GM12865 (cell line): Measurements from ENCODE around the gene ERAS.

ENCODE experiments used
- DNase-seq: peaks from one replicate; pipeline ENCODE4 v3.0.0; 2010; ENCODE audit warnings: low read depth
- H3K4me3 ChIP-seq: 2 replicates; pipeline ENCODE4 v1.5.1; 2011; ENCODE audit warnings: mild to moderate bottlenecking, low read depth, low read length, control low read depth
- CTCF ChIP-seq: IDR thresholded peaks from 2 replicates; pipeline ENCODE4 v1.5.1; 2011; ENCODE audit warnings: low read length, control low read depth, low read depth, inconsistent platforms; ENCODE audit not compliant: insufficient read depth; ENCODE audit errors: missing control alignments

ERAS gene

GRCh38 chrX:48789366-48790220 is 36.7 kb upstream of the ERAS start:
- TF ChIP-seq CTCF, result no peak
- no peak for DNase-seq
- no peak overlapping the region for H3K4me3 ChIP-seq

- no peak for TF ChIP-seq CTCF
- DNase-seq, result no peak
- H3K4me3 ChIP-seq, result no peak overlapping the region
Measured at GRCh38 chrX:48790477-48790876, 35.8 kb upstream of the ERAS start.

GRCh38 chrX:48791063-48791820 is 35.1 kb upstream of the ERAS start:
- no peak overlapping the region for H3K4me3 ChIP-seq
- DNase-seq, result no peak
- no peak for TF ChIP-seq CTCF

GRCh38 chrX:48792219-48792618 is 34.1 kb upstream of the ERAS start:
- no peak overlapping the region for H3K4me3 ChIP-seq
- DNase-seq, result no peak
- no peak for TF ChIP-seq CTCF

DNA sequence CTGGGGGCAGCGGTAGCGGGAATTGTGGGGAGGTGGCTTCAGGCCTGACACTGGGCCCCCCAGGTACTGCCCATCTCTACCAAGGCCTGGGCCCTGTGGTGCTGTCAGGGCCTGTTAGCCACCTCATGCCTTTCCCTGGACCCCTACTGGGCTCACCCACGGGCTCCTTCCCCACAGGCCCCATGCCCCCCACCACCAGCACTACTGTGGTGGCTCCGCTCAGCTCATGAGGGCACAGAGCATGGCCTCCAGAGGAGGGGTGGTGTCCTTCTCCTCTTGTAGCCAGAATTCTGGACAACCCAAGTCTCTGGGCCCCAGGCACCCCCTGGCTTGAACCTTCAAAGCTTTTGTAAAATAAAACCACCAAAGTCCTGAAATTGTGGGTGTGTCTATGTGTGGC is 32.4 kb upstream of the ERAS start:
- no peak for TF ChIP-seq CTCF
- DNase-seq, result no peak
- no peak overlapping the region for H3K4me3 ChIP-seq

GRCh38 chrX:48794340-48794910 is 31.9 kb upstream of the ERAS start:
- TF ChIP-seq CTCF, result no peak
- no peak overlapping the region for H3K4me3 ChIP-seq
- DNase-seq, result no peak
